GM23248 (cell line): ENCODE measurements around the gene ZNF365. TPM values are rescaled to one million over a fixed set of nuclear protein-coding genes. Genes with fewer than 3 reads are reported as not detected.

Source experiments
- DNase-seq: peaks from one replicate; pipeline ENCODE4 v3.0.0-alpha.2; 2015
- H2AFZ ChIP-seq: fragments of 200-600 bp; sonication (generic); 2 replicates; pipeline ENCODE4 v1.6.1; 2016; ENCODE audit warnings: antibody characterized with exemption
- H3F3A ChIP-seq: fragments of 200-600 bp; sonication (generic); 2 replicates; pipeline ENCODE4 v1.6.1; 2016; ENCODE audit warnings: mild to moderate bottlenecking, antibody characterized with exemption, mixed run types; ENCODE audit not compliant: insufficient read depth
- H3K27ac ChIP-seq: fragments of 200-600 bp; sonication (generic); 2 replicates; pipeline ENCODE4 v1.5.1; 2016; ENCODE audit warnings: mild to moderate bottlenecking
- H3K27me3 ChIP-seq: fragments of 200-600 bp; sonication (generic); replicated peaks from 2 replicates; pipeline ENCODE4 v1.6.1; 2016; ENCODE audit warnings: mild to moderate bottlenecking; ENCODE audit not compliant: insufficient read depth
- H3K36me3 ChIP-seq: fragments of 200-600 bp; sonication (generic); 2 replicates; pipeline ENCODE4 v1.6.1; 2016; ENCODE audit warnings: low read depth, mild to moderate bottlenecking
- H3K4me1 ChIP-seq: fragments of 200-600 bp; sonication (generic); 2 replicates; pipeline ENCODE4 v1.6.1; 2016; ENCODE audit warnings: mild to moderate bottlenecking; ENCODE audit not compliant: insufficient read depth
- H3K4me2 ChIP-seq: fragments of 200-600 bp; sonication (generic); one replicate; pipeline ENCODE4 v1.6.1; 2016; ENCODE audit warnings: mild to moderate bottlenecking; ENCODE audit not compliant: unreplicated experiment
- H3K4me3 ChIP-seq: fragments of 200-600 bp; sonication (generic); 2 replicates; pipeline ENCODE4 v1.5.1; 2016; ENCODE audit warnings: mild to moderate bottlenecking
- H3K79me2 ChIP-seq: fragments of 200-600 bp; sonication (generic); 2 replicates; pipeline ENCODE4 v1.6.1; 2016; ENCODE audit warnings: mild to moderate bottlenecking; ENCODE audit not compliant: insufficient read depth
- H3K9ac ChIP-seq: fragments of 200-600 bp; sonication (generic); 2 replicates; pipeline ENCODE4 v1.6.1; 2016; ENCODE audit warnings: mild to moderate bottlenecking
- H3K9me2 ChIP-seq: fragments of 200-600 bp; sonication (generic); 2 replicates; pipeline ENCODE4 v1.6.1; 2016; ENCODE audit warnings: mixed run types, mild to moderate bottlenecking, moderate library complexity; ENCODE audit not compliant: insufficient read depth
- H3K9me3 ChIP-seq: fragments of 200-600 bp; sonication (generic); one replicate; pipeline ENCODE4 v1.6.1; 2017; ENCODE audit warnings: low read depth
- H4K20me1 ChIP-seq: fragments of 200-600 bp; sonication (generic); 2 replicates; pipeline ENCODE4 v1.6.0; 2016; ENCODE audit not compliant: insufficient read depth
- EZH2 ChIP-seq: fragments of 200-600 bp; sonication (generic); IDR thresholded peaks from 2 replicates; pipeline ENCODE4 v1.6.1; 2018; ENCODE audit warnings: antibody characterized with exemption, mild to moderate bottlenecking; ENCODE audit not compliant: insufficient read depth, poor library complexity, severe bottlenecking
- EZH2phosphoT487 ChIP-seq: fragments of 200-600 bp; sonication (generic); IDR thresholded peaks from 2 replicates; pipeline ENCODE4 v1.6.1; 2018; ENCODE audit warnings: antibody characterized with exemption, moderate library complexity, mild to moderate bottlenecking, low read depth; ENCODE audit not compliant: insufficient read depth
- WGBS, 2 experiments: methylation state at CpG; one replicate each; pipeline ENCODE4 v1.1.6; 2015 to 2017; ENCODE audit warnings: low lambda C conversion rate in 2 of 2, low coverage in 1 of 2; ENCODE audit errors: missing lambda C conversion rate in 2 of 2; 5-methylcytosine and 5-hydroxymethylcytosine counted together
- in situ Hi-C: fragments of 300-500 bp; cut with MboI; formaldehyde crosslinking; loops from 2 replicates; pipeline ENCODE4 v1.15.0; 2020
- polyA plus RNA-seq: library from polyadenylated mRNA; unstranded; fragments of >200 nt; fragmentation: Nextera tagmentation; extraction: Ambion mirVana; gene quantifications from 2 replicates; pipeline ENCODE4 v1.2.1, GENCODE V29; 2016
- total RNA-seq: library from RNA; depleted of rRNA; stranded (reverse); fragments of >200 nt; shearing (Covaris generic); gene quantifications from 2 replicates; pipeline ENCODE4 v1.2.3, GENCODE V29; 2014

The ZNF365 gene
- total and polyA plus RNA-seq, 2 experiments from 2014 or later, result 0.86 to 1.4 TPM

DNA sequence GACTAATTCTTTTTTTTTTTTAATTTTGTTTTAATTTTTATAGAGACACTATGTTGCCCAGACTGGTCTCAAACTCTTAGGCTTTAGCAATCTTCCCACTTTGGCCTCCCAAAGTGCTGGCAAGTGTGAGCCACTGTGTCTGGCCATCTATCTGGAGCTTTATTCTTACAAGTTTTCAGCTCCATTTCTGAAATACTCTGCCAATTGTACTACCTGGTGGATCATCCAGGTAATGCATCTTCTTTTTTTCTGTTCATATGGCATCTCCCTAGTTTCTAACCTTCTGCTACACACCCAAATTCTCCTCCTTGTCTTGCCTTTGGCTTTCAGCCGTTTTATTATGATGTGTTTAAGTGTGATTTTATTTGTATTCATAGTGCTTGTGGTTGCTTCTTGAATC, 40.2 kb downstream of the ZNF365 start:
- Histone ChIP-seq H3K79me2 (no peaks in the 10 kb centered on the region), H3K36me3 (no peaks in the 10 kb centered on the region), H3K9ac (no peak overlapping the region), H3K27ac (no peak overlapping the region), H3K4me1 (no peaks in the 10 kb centered on the region), H3K9me2 (no peaks in the 10 kb centered on the region), H3K27me3 (no peaks in the 10 kb centered on the region), H3K9me3 (no peaks in the 10 kb centered on the region), H3K4me2 (no peak overlapping the region), H3F3A (no peaks in the 10 kb centered on the region), H4K20me1 (no peaks in the 10 kb centered on the region), H3K4me3 (no peak overlapping the region), H2AFZ (no peak overlapping the region)
- DNase-seq, result no peak
- WGBS, 2 experiments, result 0% methylated on average over 1 of the region's 1 CpG
- in situ Hi-C loops, result no loop called here
- TF ChIP-seq EZH2, result no peak

DNA sequence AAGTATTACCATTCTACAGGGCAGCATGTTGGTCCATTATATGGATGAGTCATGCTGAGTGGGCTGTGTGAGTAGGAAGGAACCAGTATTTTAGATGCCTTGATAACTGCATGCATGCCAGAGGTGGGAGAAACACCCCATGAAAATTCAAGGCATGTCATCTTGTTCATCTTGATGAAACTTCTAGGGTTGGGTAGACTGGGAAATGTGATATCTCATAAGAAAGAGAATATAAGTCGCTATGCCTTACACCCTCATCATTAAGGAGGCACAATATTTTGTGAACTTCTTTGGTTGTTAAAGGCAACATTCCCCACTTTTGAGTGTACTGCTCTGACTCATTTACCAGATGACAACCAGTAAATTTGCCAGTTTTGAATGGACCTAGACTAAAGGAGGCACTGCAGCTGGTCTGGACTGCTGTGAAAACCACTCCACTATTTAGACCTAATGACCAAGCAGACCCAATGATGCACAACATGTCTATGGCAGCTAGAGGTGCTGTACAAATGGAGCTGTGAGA, 48.0 kb downstream of the ZNF365 start:
- WGBS, 2 experiments, result 0% methylated on average over 1 of the region's 1 CpG
- no peaks in the 10 kb centered on the region for H3K9me3 ChIP-seq
- no peaks in the 10 kb centered on the region for H4K20me1 ChIP-seq
- no peak overlapping the region for H2AFZ ChIP-seq
- TF ChIP-seq EZH2 (no peak), EZH2phosphoT487 (no peak)
- H3K4me2 ChIP-seq, result peak overlapping the region; percentile 32
- in situ Hi-C loops, result no loop called here
- no peak overlapping the region for H3K4me3 ChIP-seq
- H3K79me2 ChIP-seq, result no peaks in the 10 kb centered on the region
- H3K4me1 ChIP-seq, result peaks cover 23% of the 10 kb centered on the region
- no peaks in the 10 kb centered on the region for H3K9me2 ChIP-seq
- H3K27ac ChIP-seq, result peak overlapping the region; percentile 76
- H3K36me3 ChIP-seq, result no peaks in the 10 kb centered on the region
- peak; percentile 93 for DNase-seq
- no peak overlapping the region for H3K9ac ChIP-seq
- H3K27me3 ChIP-seq, result no peaks in the 10 kb centered on the region
- H3F3A ChIP-seq, result peaks cover 26% of the 10 kb centered on the region

DNA sequence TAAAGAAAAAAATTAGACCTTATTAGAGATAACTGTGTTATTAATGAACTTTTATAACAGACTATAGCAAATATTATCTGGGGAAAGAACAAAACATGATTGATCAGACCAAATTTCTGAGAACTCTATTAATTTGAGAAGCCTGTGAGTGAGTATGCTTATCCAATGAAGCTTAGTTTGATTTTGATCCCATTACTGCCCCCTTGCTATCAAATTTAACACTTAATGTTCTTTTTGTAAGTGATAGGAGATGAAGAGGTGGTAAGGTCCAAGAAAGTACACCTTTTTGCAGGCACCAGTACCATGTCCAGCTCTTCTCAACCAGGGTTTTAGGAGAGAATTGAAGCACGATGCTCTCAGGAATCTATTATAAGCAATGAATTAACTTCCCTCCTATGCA, 49.9 kb downstream of the ZNF365 start:
- Histone ChIP-seq H3K27ac (no peak overlapping the region), H2AFZ (no peak overlapping the region), H3K9me3 (no peaks in the 10 kb centered on the region), H3K9me2 (no peaks in the 10 kb centered on the region), H3K4me3 (no peak overlapping the region), H3K4me1 (peaks cover 23% of the 10 kb centered on the region), H3K27me3 (no peaks in the 10 kb centered on the region), H3K4me2 (no peak overlapping the region), H4K20me1 (no peaks in the 10 kb centered on the region), H3F3A (peaks cover 26% of the 10 kb centered on the region), H3K36me3 (no peaks in the 10 kb centered on the region), H3K9ac (no peak overlapping the region), H3K79me2 (no peaks in the 10 kb centered on the region)
- 92 to 100% methylated on average over 1 of the region's 1 CpG for WGBS, 2 experiments
- TF ChIP-seq EZH2phosphoT487, result no peak
- no peak for TF ChIP-seq EZH2
- in situ Hi-C loops, result no loop called here
- no peak for DNase-seq

DNA sequence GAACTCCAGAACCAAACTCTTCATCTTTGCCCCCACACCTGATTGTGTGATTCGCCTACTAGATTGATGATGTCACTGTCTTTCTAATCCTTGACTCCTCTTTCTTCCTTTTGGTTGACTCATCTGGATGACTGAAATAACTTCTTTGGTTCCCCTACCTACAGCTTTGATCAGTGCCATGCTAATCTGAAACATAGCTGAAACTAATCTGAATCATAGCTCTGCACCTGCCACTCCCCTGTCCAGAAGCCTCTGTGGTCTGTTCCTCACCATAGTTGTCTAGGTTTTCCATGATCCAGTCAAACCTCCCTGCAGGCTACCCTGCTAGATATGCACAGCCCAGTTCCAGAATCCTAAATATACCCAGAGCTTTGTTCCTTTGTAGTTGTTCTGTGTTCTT, 51.9 kb downstream of the ZNF365 start:
- Histone ChIP-seq H3K27me3 (no peaks in the 10 kb centered on the region), H3K4me1 (peaks cover 23% of the 10 kb centered on the region), H3K27ac (no peak overlapping the region), H4K20me1 (no peaks in the 10 kb centered on the region), H2AFZ (no peak overlapping the region), H3K79me2 (no peaks in the 10 kb centered on the region), H3K36me3 (no peaks in the 10 kb centered on the region), H3K4me2 (no peak overlapping the region), H3K9me2 (no peaks in the 10 kb centered on the region), H3K9ac (no peak overlapping the region), H3K9me3 (no peaks in the 10 kb centered on the region), H3K4me3 (no peak overlapping the region), H3F3A (peaks cover 25% of the 10 kb centered on the region)
- DNase-seq, result peak; percentile 62
- 61 to 67% methylated on average over 1 of the region's 1 CpG for WGBS, 2 experiments
- in situ Hi-C loops, result no loop called here
- no peak for TF ChIP-seq EZH2
- TF ChIP-seq EZH2phosphoT487, result no peak

- Histone ChIP-seq H3K9me2 (no peaks in the 10 kb centered on the region), H3K4me3 (no peak overlapping the region), H3K4me1 (peaks cover 21% of the 10 kb centered on the region), H3K9me3 (no peaks in the 10 kb centered on the region), H3K27ac (no peak overlapping the region), H3F3A (peaks cover 20% of the 10 kb centered on the region), H2AFZ (no peak overlapping the region), H3K9ac (no peak overlapping the region), H3K36me3 (no peaks in the 10 kb centered on the region), H3K79me2 (no peaks in the 10 kb centered on the region), H4K20me1 (no peaks in the 10 kb centered on the region), H3K4me2 (no peak overlapping the region), H3K27me3 (no peaks in the 10 kb centered on the region)
- WGBS, 2 experiments, result 73 to 77% methylated on average over 3 of the region's 3 CpGs
- in situ Hi-C loops, result no loop called here
- TF ChIP-seq EZH2, result no peak
- TF ChIP-seq EZH2phosphoT487, result no peak
- DNase-seq, result no peak
Measured at GRCh38 chr10:62426600-62426999, 52.4 kb downstream of the ZNF365 start.
